Skeletal muscle tissue (tissue), 4 donors: Measurements from ENCODE around the gene STAT5A. TPM values are rescaled to one million over a fixed set of nuclear protein-coding genes. Genes with fewer than 3 reads are reported as not detected.
A peak's percentile ranks its signal among the peaks of the same experiment; 100 is the strongest.

Source experiments
- H3K27ac ChIP-seq: one replicate; pipeline ENCODE4 v1.7.0; 2013; ENCODE audit warnings: mild to moderate bottlenecking, low read depth, low read length, inconsistent platforms
- H3K27me3 ChIP-seq, 3 donors: one replicate each; pipeline ENCODE4 v1.7.0; 2013; ENCODE audit warnings: low read length in 3 of 3; ENCODE audit not compliant: control insufficient read depth in 3 of 3, insufficient read depth in 3 of 3
- H3K36me3 ChIP-seq, 3 donors: one replicate each; pipeline ENCODE4 v1.7.0; 2013; ENCODE audit warnings: low read length in 3 of 3; ENCODE audit not compliant: control insufficient read depth in 3 of 3, insufficient read depth in 3 of 3
- H3K4me1 ChIP-seq, 3 donors: one replicate each; pipeline ENCODE4 v1.7.0; 2013; ENCODE audit warnings: low read length in 3 of 3, mild to moderate bottlenecking in 3 of 3; ENCODE audit not compliant: control insufficient read depth in 3 of 3, insufficient read depth in 3 of 3
- H3K4me3 ChIP-seq, 3 donors: one replicate each; pipeline ENCODE4 v1.7.0; 2013; ENCODE audit warnings: low read length in 3 of 3
- H3K9ac ChIP-seq, 3 donors: one replicate each; pipeline ENCODE4 v1.7.0; 2013; ENCODE audit warnings: low read length in 3 of 3, mild to moderate bottlenecking in 3 of 3, moderate library complexity in 2 of 3, low read depth in 1 of 3
- H3K9me3 ChIP-seq, 3 donors: one replicate each; pipeline ENCODE4 v1.7.0; 2013; ENCODE audit warnings: low read length in 3 of 3; ENCODE audit not compliant: control insufficient read depth in 3 of 3
- total RNA-seq: library from RNA; depleted of rRNA; stranded (reverse); fragments of >200 nt; gene quantifications from one replicate; pipeline ENCODE4 v1.2.3, GENCODE V29; 2014
- donor health status: Osteomylitis.

The STAT5A gene
- total RNA-seq, 1 donor from 2014 or later: 18.3 TPM

GRCh38 chr17:42283241-42284023, 4.9 kb upstream of the STAT5A start:
- no peaks in the 10 kb centered on the region for H3K9me3 ChIP-seq

GRCh38 chr17:42284024-42284369, 4.3 kb upstream of the STAT5A start:
- no peak overlapping the region for H3K9ac ChIP-seq

More at GRCh38 chr17:42283241-42284023, 4.9 kb upstream of the STAT5A start:
- Histone ChIP-seq H3K4me1 (peaks cover 15 to 19% (median 17%) of the 10 kb centered on the region in 3 donors), H3K27me3 (no peaks in the 10 kb centered on the region), H3K4me3 (no peak overlapping the region), H3K36me3 (no peaks in the 10 kb centered on the region), H3K9ac (no peak overlapping the region), H3K27ac (no peak overlapping the region)

GRCh38 chr17:42284566-42284965, 3.7 kb upstream of the STAT5A start:
- Histone ChIP-seq H3K4me1 (peaks cover 17 to 29% (median 20%) of the 10 kb centered on the region in 3 donors), H3K9me3 (no peaks in the 10 kb centered on the region), H3K27me3 (no peaks in the 10 kb centered on the region), H3K36me3 (no peaks in the 10 kb centered on the region), H3K9ac (no peak overlapping the region), H3K4me3 (no peak overlapping the region), H3K27ac (no peak overlapping the region)

More at GRCh38 chr17:42284024-42284369, 4.3 kb upstream of the STAT5A start:
- Histone ChIP-seq H3K36me3 (no peaks in the 10 kb centered on the region), H3K9me3 (no peaks in the 10 kb centered on the region), H3K27me3 (no peaks in the 10 kb centered on the region), H3K4me3 (no peak overlapping the region), H3K27ac (no peak overlapping the region), H3K4me1 (peaks cover 15 to 23% (median 17%) of the 10 kb centered on the region in 3 donors)

- Histone ChIP-seq H3K27ac (no peak overlapping the region), H3K36me3 (no peaks in the 10 kb centered on the region), H3K27me3 (no peaks in the 10 kb centered on the region), H3K4me1 (peaks cover 17 to 38% (median 24%) of the 10 kb centered on the region in 3 donors), H3K9me3 (no peaks in the 10 kb centered on the region), H3K9ac (no peak overlapping the region), H3K4me3 (no peak overlapping the region)
Measured at GRCh38 chr17:42285346-42286050, 2.8 kb upstream of the STAT5A start.

- Histone ChIP-seq H3K9me3 (no peaks in the 10 kb centered on the region), H3K36me3 (peaks cover 0 to under 1% (median 0%) of the 10 kb centered on the region in 3 donors), H3K4me3 (peak overlapping the region; percentile 2 to 78 (median 75)), H3K27ac (peak overlapping the region; percentile 88), H3K9ac (peak overlapping the region in 2 of 3 donors; percentile 14 to 88), H3K27me3 (no peaks in the 10 kb centered on the region), H3K4me1 (peaks cover 17 to 39% (median 24%) of the 10 kb centered on the region in 3 donors)
Measured at GRCh38 chr17:42286411-42287221, 1.7 kb upstream of the STAT5A start.

- H3K27me3 ChIP-seq: no peaks in the 10 kb centered on the region
- peaks cover 0 to 6% (median 0%) of the 10 kb centered on the region in 3 donors for H3K36me3 ChIP-seq
- H3K4me3 ChIP-seq: peak overlapping the region; percentile 75 to 78 (median 78)
- H3K4me1 ChIP-seq: peaks cover 17 to 39% (median 24%) of the 10 kb centered on the region in 3 donors
- H3K27ac ChIP-seq: peak overlapping the region; percentile 88
- no peaks in the 10 kb centered on the region for H3K9me3 ChIP-seq
- peak overlapping the region; percentile 80 to 88 (median 81) for H3K9ac ChIP-seq
Measured at GRCh38 chr17:42287305-42287976, 857 bp upstream of the STAT5A start.

GRCh38 chr17:42288803-42289610, 709 bp downstream of the STAT5A start:
- H3K36me3 ChIP-seq: peaks cover 0 to 10% (median 0%) of the 10 kb centered on the region in 3 donors
- H3K9me3 ChIP-seq: no peaks in the 10 kb centered on the region
- peak overlapping the region; percentile 88 for H3K27ac ChIP-seq
- no peaks in the 10 kb centered on the region for H3K27me3 ChIP-seq
- peaks cover 17 to 39% (median 24%) of the 10 kb centered on the region in 3 donors for H3K4me1 ChIP-seq
- H3K4me3 ChIP-seq: peak overlapping the region; percentile 54 to 78 (median 75)
- H3K9ac ChIP-seq: peak overlapping the region in 2 of 3 donors; percentile 81 to 88

GRCh38 chr17:42289611-42290181, 1.4 kb downstream of the STAT5A start:
- H3K4me1 ChIP-seq: peaks cover 17 to 39% (median 24%) of the 10 kb centered on the region in 3 donors
- H3K9me3 ChIP-seq: no peaks in the 10 kb centered on the region
- H3K9ac ChIP-seq: peak overlapping the region in 1 of 3 donors; percentile 32
- H3K36me3 ChIP-seq: peaks cover 0 to 14% (median 4%) of the 10 kb centered on the region in 3 donors
- peak overlapping the region in 2 of 3 donors; percentile 54 to 78 for H3K4me3 ChIP-seq
- no peaks in the 10 kb centered on the region for H3K27me3 ChIP-seq
- peak overlapping the region; percentile 88 for H3K27ac ChIP-seq
